GM23338 (cell line): Measurements from ENCODE around the gene CHST6. TPM values are rescaled to one million over a fixed set of nuclear protein-coding genes. Genes with fewer than 3 reads are reported as not detected.

Experiments used
- ATAC-seq: fragments of 200-7000 bp; cut with Tn5 transposase; 3 replicates; pipeline ENCODE4 v1.9.1; 2020
- DNase-seq: peaks from one replicate; pipeline ENCODE4 v3.0.0-alpha.2; 2015; ENCODE audit warnings: low spot score
- H2AFZ ChIP-seq: fragments of 200-600 bp; sonication (generic); 2 replicates; pipeline ENCODE4 v1.8.0; 2016; ENCODE audit warnings: antibody characterized with exemption, mild to moderate bottlenecking, moderate library complexity
- H3F3A ChIP-seq: fragments of 200-600 bp; sonication (generic); replicated peaks from 2 replicates; pipeline ENCODE4 v1.8.0; 2017; ENCODE audit warnings: antibody characterized with exemption, mixed run types, low read depth
- H3K27ac ChIP-seq: fragments of 200-600 bp; sonication (generic); 2 replicates; pipeline ENCODE4 v1.6.1; 2016; ENCODE audit warnings: low read depth
- H3K27me3 ChIP-seq: fragments of 200-600 bp; sonication (generic); 2 replicates; pipeline ENCODE4 v1.8.0; 2016; ENCODE audit warnings: mild to moderate bottlenecking, mixed run types, moderate library complexity; ENCODE audit not compliant: insufficient read depth
- H3K36me3 ChIP-seq: fragments of 200-600 bp; sonication (generic); 2 replicates; pipeline ENCODE4 v1.8.0; 2016; ENCODE audit warnings: mild to moderate bottlenecking; ENCODE audit not compliant: insufficient read depth
- H3K4me1 ChIP-seq: fragments of 200-600 bp; sonication (generic); 2 replicates; pipeline ENCODE4 v1.8.0; 2016; ENCODE audit warnings: mild to moderate bottlenecking, moderate library complexity; ENCODE audit not compliant: insufficient read depth
- H3K4me2 ChIP-seq: fragments of 200-600 bp; sonication (generic); 2 replicates; pipeline ENCODE4 v1.7.1; 2017; ENCODE audit warnings: mixed run types
- H3K4me3 ChIP-seq: fragments of 200-600 bp; sonication (generic); 2 replicates; pipeline ENCODE4 v1.6.1; 2016; ENCODE audit warnings: mixed run types
- H3K79me2 ChIP-seq: fragments of 200-600 bp; sonication (generic); replicated peaks from 2 replicates; pipeline ENCODE4 v1.8.0; 2017; ENCODE audit warnings: mild to moderate bottlenecking; ENCODE audit not compliant: insufficient read depth
- H3K9me2 ChIP-seq: fragments of 200-600 bp; sonication (generic); 2 replicates; pipeline ENCODE4 v1.8.0; 2017; ENCODE audit not compliant: insufficient read depth
- H4K20me1 ChIP-seq: fragments of 200-600 bp; sonication (generic); replicated peaks from 2 replicates; pipeline ENCODE4 v1.8.0; 2017; ENCODE audit warnings: mild to moderate bottlenecking; ENCODE audit not compliant: insufficient read depth
- H3K27ac Mint-ChIP-seq: 2 replicates; pipeline ENCODE4 v1.8.0; 2020; ENCODE audit warnings: inconsistent platforms, mild to moderate bottlenecking, moderate library complexity, mixed read lengths
- H3K27me3 Mint-ChIP-seq: 3 replicates; pipeline ENCODE4 v1.8.0; 2022; ENCODE audit warnings: low read depth, mild to moderate bottlenecking, moderate library complexity, mixed read lengths, inconsistent platforms; ENCODE audit not compliant: insufficient read depth, poor library complexity
- H3K36me3 Mint-ChIP-seq: 3 replicates; pipeline ENCODE4 v1.8.0; 2021; ENCODE audit warnings: low read depth, mild to moderate bottlenecking, inconsistent platforms, moderate library complexity, mixed read lengths
- H3K4me1 Mint-ChIP-seq: 3 replicates; pipeline ENCODE4 v1.8.0; 2020; ENCODE audit warnings: mild to moderate bottlenecking, inconsistent platforms, mixed read lengths
- H3K4me3 Mint-ChIP-seq: 3 replicates; pipeline ENCODE4 v1.8.0; 2021; ENCODE audit warnings: moderate library complexity, mild to moderate bottlenecking, inconsistent platforms, mixed read lengths
- H3K9me3 Mint-ChIP-seq: 3 replicates; pipeline ENCODE4 v1.8.0; 2020; ENCODE audit warnings: moderate library complexity, mild to moderate bottlenecking, inconsistent platforms, mixed read lengths
- CREB1 ChIP-seq: fragments of 250-450 bp; sonication (Bioruptor Pico); IDR thresholded peaks from 2 replicates; pipeline ENCODE4 v1.5.0; 2020; ENCODE audit warnings: low read depth, mild to moderate bottlenecking, moderate library complexity
- ETS1 ChIP-seq: IDR thresholded peaks from 2 replicates; pipeline ENCODE4 v1.6.1; 2016; ENCODE audit warnings: antibody characterized with exemption
- EZH2 ChIP-seq: fragments of 200-600 bp; sonication (generic); IDR thresholded peaks from one replicate; pipeline ENCODE4 v1.8.0; 2017; ENCODE audit warnings: antibody characterized with exemption, mild to moderate bottlenecking, low read depth; ENCODE audit not compliant: unreplicated experiment
- EZH2phosphoT487 ChIP-seq: fragments of 200-600 bp; sonication (generic); IDR thresholded peaks from one replicate; pipeline ENCODE4 v1.8.1; 2018; ENCODE audit warnings: antibody characterized with exemption; ENCODE audit not compliant: unreplicated experiment
- JUNB ChIP-seq: IDR thresholded peaks from one replicate; pipeline ENCODE4 v1.6.1; 2016; ENCODE audit warnings: antibody characterized with exemption; ENCODE audit not compliant: unreplicated experiment
- NANOG ChIP-seq: IDR thresholded peaks from 2 replicates; pipeline ENCODE4 v1.6.1; 2016; ENCODE audit warnings: antibody characterized with exemption, borderline replicate concordance
- POLR2AphosphoS5 ChIP-seq: IDR thresholded peaks from 2 replicates; pipeline ENCODE4 v1.6.1; 2016; ENCODE audit warnings: antibody characterized with exemption, low read depth
- STAT1 ChIP-seq: IDR thresholded peaks from one replicate; pipeline ENCODE4 v1.6.1; 2016; ENCODE audit warnings: antibody characterized with exemption; ENCODE audit not compliant: unreplicated experiment
- ZNF331 ChIP-seq: fragments of 250-450 bp; sonication (Bioruptor Pico); IDR thresholded peaks from 2 replicates; pipeline ENCODE4 v1.5.0; 2020; ENCODE audit warnings: low read depth, mild to moderate bottlenecking, moderate library complexity
- polyA plus RNA-seq: library from polyadenylated mRNA; unstranded; fragments of >200 nt; fragmentation: Nextera tagmentation; extraction: Ambion mirVana; gene quantifications from 2 replicates; pipeline ENCODE4 v1.2.1, GENCODE V29; 2016
- total RNA-seq: library from RNA; depleted of rRNA; stranded (reverse); fragments of >200 nt; shearing (Covaris generic); gene quantifications from 2 replicates; pipeline ENCODE4 v1.2.3, GENCODE V29; 2014
- TF ChIP-seq, protein P1 (sequence below), 2 experiments: fragments of 200-600 bp in 1 of 2; sonication (generic) in 1 of 2; conservative IDR thresholded peaks; 2 replicates each; pipeline versions ENCODE4 v1.5.1 to v1.6.1; 2016 to 2017; ENCODE audit warnings: antibody characterized with exemption in 2 of 2, low read depth in 2 of 2, mild to moderate bottlenecking in 2 of 2, moderate library complexity in 1 of 2
- TF ChIP-seq, protein P2 (sequence below): fragments of 250-450 bp; sonication (Bioruptor Pico); IDR thresholded peaks from 2 replicates; pipeline ENCODE4 v1.5.0; 2020; ENCODE audit warnings: mild to moderate bottlenecking, moderate library complexity

The CHST6 gene
- total and polyA plus RNA-seq, 2 experiments from 2014 or later: 2.7 to 22.2 TPM

DNA sequence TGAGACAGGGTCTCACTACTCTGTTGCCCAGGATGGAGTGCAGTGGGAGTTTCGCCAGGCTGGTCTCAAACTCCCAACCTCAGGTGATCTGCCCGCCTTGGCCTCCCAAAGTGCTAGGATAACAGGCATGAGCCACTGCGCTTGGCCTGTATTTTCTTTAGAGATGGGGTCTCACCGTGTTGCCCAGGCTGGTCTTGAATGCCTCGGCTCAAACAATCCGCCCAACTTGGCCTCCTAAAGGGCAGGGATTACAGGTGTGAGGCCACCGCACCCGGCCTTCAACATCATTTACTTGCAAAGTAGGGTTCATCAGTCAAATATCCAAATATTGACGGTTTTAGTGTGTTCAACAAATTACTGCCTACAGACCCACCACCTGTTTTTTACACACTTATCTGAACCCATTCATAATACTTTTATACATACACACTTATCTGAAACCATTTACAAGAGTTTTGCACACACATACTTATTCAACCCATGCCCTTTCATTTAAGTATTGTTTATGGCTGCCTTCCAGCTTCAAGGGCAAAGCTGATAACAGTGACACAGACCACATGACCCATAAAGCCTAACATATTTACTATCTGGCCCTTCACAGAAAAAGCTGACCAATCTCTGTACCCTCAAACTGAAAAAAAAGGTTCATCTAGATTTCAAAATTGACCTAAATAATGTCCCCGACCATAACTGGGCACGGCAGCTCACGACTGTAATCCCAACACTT, 42.6 kb downstream of the CHST6 start (continued):
- no peak for TF ChIP-seq JUNB
- no peak for TF ChIP-seq EZH2
- TF ChIP-seq CREB1 (CRISPR knock-in tag): no peak
- no peak for TF ChIP-seq ZNF331 (CRISPR knock-in tag)
- TF ChIP-seq, protein P1, sequence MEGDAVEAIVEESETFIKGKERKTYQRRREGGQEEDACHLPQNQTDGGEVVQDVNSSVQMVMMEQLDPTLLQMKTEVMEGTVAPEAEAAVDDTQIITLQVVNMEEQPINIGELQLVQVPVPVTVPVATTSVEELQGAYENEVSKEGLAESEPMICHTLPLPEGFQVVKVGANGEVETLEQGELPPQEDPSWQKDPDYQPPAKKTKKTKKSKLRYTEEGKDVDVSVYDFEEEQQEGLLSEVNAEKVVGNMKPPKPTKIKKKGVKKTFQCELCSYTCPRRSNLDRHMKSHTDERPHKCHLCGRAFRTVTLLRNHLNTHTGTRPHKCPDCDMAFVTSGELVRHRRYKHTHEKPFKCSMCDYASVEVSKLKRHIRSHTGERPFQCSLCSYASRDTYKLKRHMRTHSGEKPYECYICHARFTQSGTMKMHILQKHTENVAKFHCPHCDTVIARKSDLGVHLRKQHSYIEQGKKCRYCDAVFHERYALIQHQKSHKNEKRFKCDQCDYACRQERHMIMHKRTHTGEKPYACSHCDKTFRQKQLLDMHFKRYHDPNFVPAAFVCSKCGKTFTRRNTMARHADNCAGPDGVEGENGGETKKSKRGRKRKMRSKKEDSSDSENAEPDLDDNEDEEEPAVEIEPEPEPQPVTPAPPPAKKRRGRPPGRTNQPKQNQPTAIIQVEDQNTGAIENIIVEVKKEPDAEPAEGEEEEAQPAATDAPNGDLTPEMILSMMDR (conservative IDR thresholded peaks at IDR 0.05; ENCODE audit: low read depth in 2 of 2): no peak
- TF ChIP-seq NANOG: no peak
- TF ChIP-seq POLR2AphosphoS5: no peak

DNA sequence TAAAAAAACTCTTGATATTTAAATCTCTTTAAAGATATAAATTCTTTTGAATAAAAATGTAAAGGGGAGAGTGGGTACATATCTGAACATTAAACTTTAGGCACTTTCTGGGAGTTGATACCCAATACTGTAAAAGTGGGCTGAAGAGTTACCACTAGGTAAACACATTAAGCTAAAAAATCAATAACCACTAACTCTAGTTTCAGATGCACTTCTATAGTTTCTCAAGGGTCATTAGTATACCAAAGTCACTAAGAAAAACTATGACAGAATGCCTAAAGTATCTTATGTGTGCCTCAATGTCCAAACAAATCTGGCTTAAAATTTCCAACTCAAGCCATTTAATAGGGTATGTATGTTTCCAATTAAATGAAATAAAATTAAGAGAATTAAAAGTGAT, 48.8 kb downstream of the CHST6 start:
- Histone ChIP-seq H3K79me2 (peaks cover 20% of the 10 kb centered on the region), H3K4me1 (peaks cover 3% of the 10 kb centered on the region; the same call in 1 of the 2 replicates), H4K20me1 (no peaks in the 10 kb centered on the region; the same call in 1 of the 2 replicates), H3K36me3 (no peaks in the 10 kb centered on the region), H3K4me2 (no peak overlapping the region), H3F3A (no peaks in the 10 kb centered on the region), H3K4me3 (no peak overlapping the region), H2AFZ (no peak overlapping the region), H3K9me2 (no peaks in the 10 kb centered on the region), H3K27me3 (no peaks in the 10 kb centered on the region), H3K27ac (no peak overlapping the region)
- Mint-ChIP-seq H3K4me3 (no peak overlapping the region), H3K36me3 (peaks cover 13% of the 10 kb centered on the region; the same call in 2 of the 3 replicates), H3K9me3 (no peaks in the 10 kb centered on the region), H3K27ac (no peak overlapping the region), H3K4me1 (no peaks in the 10 kb centered on the region), H3K27me3 (peaks cover 2% of the 10 kb centered on the region)
- DNase-seq (no peak), ATAC-seq (no peak)
- TF ChIP-seq ETS1 (no peak), NANOG (no peak), EZH2 (no peak), EZH2phosphoT487 (no peak), STAT1 (no peak), POLR2AphosphoS5 (no peak), CREB1 (CRISPR knock-in tag) (no peak)
- TF ChIP-seq, protein P2, sequence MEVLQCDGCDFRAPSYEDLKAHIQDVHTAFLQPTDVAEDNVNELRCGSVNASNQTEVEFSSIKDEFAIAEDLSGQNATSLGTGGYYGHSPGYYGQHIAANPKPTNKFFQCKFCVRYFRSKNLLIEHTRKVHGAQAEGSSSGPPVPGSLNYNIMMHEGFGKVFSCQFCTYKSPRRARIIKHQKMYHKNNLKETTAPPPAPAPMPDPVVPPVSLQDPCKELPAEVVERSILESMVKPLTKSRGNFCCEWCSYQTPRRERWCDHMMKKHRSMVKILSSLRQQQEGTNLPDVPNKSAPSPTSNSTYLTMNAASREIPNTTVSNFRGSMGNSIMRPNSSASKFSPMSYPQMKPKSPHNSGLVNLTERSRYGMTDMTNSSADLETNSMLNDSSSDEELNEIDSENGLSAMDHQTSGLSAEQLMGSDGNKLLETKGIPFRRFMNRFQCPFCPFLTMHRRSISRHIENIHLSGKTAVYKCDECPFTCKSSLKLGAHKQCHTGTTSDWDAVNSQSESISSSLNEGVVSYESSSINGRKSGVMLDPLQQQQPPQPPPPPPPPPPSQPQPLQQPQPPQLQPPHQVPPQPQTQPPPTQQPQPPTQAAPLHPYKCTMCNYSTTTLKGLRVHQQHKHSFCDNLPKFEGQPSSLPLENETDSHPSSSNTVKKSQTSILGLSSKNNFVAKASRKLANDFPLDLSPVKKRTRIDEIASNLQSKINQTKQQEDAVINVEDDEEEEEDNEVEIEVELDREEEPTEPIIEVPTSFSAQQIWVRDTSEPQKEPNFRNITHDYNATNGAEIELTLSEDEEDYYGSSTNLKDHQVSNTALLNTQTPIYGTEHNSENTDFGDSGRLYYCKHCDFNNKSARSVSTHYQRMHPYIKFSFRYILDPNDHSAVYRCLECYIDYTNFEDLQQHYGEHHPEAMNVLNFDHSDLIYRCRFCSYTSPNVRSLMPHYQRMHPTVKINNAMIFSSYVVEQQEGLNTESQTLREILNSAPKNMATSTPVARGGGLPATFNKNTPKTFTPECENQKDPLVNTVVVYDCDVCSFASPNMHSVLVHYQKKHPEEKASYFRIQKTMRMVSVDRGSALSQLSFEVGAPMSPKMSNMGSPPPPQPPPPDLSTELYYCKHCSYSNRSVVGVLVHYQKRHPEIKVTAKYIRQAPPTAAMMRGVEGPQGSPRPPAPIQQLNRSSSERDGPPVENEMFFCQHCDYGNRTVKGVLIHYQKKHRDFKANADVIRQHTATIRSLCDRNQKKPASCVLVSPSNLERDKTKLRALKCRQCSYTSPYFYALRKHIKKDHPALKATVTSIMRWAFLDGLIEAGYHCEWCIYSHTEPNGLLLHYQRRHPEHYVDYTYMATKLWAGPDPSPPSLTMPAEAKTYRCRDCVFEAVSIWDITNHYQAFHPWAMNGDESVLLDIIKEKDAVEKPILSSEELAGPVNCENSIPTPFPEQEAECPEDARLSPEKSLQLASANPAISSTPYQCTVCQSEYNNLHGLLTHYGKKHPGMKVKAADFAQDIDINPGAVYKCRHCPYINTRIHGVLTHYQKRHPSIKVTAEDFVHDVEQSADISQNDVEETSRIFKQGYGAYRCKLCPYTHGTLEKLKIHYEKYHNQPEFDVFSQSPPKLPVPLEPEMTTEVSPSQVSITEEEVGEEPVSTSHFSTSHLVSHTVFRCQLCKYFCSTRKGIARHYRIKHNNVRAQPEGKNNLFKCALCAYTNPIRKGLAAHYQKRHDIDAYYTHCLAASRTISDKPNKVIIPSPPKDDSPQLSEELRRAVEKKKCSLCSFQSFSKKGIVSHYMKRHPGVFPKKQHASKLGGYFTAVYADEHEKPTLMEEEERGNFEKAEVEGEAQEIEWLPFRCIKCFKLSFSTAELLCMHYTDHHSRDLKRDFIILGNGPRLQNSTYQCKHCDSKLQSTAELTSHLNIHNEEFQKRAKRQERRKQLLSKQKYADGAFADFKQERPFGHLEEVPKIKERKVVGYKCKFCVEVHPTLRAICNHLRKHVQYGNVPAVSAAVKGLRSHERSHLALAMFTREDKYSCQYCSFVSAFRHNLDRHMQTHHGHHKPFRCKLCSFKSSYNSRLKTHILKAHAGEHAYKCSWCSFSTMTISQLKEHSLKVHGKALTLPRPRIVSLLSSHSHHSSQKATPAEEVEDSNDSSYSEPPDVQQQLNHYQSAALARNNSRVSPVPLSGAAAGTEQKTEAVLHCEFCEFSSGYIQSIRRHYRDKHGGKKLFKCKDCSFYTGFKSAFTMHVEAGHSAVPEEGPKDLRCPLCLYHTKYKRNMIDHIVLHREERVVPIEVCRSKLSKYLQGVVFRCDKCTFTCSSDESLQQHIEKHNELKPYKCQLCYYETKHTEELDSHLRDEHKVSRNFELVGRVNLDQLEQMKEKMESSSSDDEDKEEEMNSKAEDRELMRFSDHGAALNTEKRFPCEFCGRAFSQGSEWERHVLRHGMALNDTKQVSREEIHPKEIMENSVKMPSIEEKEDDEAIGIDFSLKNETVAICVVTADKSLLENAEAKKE (CRISPR knock-in tag): no peak
- TF ChIP-seq, protein P1 (conservative IDR thresholded peaks at IDR 0.05; ENCODE audit: low read depth in 2 of 2): no peak
